T-helper 1 cell (primary cell): ENCODE data around the gene CFAP20DC.

ENCODE experiments used
- DNase-seq, 5 donors: peaks; one replicate each; pipeline ENCODE4 v3.0.0-alpha.2; 2012 to 2020

Gene CFAP20DC

DNA sequence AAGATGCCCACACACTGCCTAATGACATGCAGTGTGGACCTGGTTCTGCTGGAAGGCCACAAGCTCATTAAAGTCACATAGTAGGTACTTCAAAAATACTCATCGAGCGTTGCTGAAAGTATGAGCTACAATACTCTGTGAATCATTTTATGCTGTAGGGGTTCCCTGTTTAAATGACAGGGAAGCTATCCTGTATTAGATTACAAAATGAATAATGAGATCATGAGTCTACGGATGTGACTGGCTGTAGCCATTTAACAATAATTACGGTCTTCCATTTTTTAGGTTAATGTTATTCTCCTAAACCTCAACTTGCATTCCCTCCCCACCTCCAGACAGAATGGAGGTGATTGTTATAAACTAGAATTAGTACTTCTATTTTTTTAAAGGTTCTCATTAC, 255.1 kb downstream of the CFAP20DC start:
- no peak for DNase-seq

- DNase-seq = no peak
These were observed 255.9 kb downstream of the CFAP20DC start for GRCh38 chr3:58793938-58794337.

GRCh38 chr3:58792921-58793451, 256.8 kb downstream of the CFAP20DC start:
- no peak for DNase-seq

- DNase-seq = no peak
These were observed 260.4 kb downstream of the CFAP20DC start for GRCh38 chr3:58789385-58789784.

DNA sequence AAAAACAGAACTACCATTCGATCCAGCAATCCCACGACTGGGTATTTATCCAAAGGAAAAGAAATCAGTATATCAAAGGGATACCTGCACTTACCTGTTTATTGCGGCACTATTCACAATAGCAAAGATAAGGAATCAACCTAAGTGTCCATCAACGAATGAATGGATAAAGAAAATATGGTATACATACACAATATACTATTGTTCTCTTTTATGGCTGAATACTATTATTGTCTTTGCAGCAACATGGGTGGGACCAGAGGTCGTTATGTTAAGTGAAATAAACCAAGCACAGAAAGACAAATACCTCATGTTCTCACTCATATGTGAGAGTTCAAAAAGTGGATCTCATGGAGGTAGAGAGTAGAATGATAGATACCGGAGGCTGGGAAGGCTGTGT, 264.9 kb downstream of the CFAP20DC start:
- no peak for DNase-seq

GRCh38 chr3:58784425-58784824, 265.4 kb downstream of the CFAP20DC start:
- DNase-seq = no peak

DNA sequence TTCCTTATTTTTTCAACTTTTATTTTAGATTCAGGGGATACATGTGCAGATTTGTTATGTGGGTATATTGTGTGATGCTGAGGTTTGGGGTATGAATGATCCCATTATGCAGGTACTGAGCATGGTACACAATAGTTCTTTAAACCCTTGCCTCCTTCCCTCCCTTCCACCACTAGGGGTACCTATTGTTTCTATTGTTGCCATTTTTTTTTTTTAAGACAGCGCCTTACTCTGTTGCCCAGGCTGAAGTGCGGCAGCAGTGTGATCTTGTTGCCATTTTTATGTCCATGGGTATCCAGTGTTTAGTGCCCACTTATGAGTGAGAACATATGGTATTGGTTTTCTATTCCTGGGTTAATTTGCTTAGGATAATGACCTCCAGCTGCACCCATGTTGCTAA, 266.0 kb downstream of the CFAP20DC start:
- DNase-seq = no peak

DNA sequence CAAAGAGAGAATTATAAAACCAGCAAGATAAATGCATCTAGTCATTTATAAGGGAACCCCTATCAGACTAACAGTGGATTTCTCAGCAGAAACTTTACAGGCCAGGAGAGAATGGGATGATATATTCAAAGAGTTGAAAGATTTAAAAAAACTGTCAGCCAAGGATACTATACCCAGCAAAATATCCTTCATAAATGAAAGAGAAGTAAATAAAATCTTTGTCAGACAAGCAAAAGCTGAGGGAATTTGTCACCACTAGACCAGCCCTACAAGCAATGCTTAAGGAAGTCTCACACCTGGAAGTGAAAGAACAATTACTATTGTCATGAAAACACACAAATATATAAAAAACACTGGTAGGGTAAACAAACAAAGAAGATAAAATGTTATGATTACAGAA, 269.9 kb downstream of the CFAP20DC start:
- DNase-seq = no peak

- DNase-seq = no peak
These were observed 273.6 kb downstream of the CFAP20DC start for GRCh38 chr3:58776231-58776630.

GRCh38 chr3:58772462-58772861, 277.4 kb downstream of the CFAP20DC start:
- no peak for DNase-seq

DNA sequence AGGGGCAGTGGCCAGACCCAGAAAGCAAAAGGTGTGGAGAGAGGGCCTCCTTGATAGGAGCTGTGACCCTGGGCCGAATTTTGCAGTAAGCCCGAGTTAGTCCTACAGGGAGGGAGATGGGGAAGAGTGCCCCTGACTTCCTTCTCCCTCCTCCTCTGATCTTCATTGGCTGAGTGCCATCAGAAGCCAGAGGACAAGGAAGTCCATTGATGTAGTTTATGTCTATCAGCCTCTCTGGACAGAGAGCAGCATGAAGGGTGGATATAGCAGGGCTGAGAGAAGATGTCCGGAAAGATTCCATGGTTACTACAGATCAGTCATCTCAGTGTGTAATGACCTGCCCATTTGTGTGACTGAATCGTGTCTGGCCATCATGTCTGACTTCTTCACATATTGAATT, 280.8 kb downstream of the CFAP20DC start:
- DNase-seq = no peak

DNA sequence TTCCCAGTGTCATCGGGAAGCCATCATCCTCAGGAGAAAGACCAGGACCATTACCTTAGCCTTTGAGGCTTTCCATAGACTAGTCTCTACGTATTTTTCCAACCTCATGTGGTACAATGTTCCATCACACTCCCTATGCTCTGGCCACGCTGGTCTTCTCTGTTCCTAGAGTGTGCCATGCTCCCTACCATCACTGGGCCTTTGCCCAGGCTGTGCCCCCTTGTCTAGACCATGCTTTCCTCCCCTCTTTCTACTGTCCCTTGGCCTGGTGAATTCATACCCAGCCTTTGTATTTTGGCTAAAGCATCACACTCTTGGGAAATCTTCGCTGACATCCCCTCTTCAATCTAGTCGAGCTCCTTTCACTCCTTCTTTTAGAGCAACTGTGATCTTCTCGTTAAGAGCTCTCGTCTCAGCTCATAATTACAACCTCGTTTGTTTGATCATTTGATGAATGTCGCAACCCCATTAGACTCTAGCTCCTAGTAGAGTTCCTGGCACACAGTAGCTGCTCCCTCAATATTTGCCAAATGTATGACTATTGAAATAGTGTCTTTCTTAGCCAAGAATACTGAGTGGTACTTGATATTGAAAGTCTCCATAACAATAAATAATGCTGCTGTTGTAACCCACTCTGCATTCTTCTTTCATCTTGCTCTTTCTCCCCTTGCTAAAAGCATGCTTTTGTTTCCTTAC, 283.1 kb downstream of the CFAP20DC start:
- DNase-seq = no peak

GRCh38 chr3:58755150-58755549, 294.7 kb downstream of the CFAP20DC start:
- no peak for DNase-seq

DNA sequence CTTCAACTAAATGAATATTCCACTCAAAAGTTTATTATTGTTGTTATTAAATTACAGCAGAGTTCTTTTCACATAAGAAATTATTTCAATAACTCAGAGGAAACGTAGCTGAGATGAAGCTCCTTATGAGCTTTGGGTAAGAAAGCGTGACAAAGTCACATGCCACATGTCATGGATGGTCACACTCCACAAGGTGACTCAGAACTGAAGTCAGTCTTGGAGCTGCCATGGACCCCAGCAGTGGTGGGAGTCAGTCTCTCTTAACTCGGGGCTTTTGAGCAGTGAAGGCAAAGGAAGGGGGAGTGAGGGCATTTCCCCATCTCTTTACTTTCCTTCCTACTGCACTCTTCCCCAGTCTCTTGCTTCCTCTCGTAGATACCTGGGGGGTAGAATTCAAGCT, 295.8 kb downstream of the CFAP20DC start:
- no peak for DNase-seq

DNA sequence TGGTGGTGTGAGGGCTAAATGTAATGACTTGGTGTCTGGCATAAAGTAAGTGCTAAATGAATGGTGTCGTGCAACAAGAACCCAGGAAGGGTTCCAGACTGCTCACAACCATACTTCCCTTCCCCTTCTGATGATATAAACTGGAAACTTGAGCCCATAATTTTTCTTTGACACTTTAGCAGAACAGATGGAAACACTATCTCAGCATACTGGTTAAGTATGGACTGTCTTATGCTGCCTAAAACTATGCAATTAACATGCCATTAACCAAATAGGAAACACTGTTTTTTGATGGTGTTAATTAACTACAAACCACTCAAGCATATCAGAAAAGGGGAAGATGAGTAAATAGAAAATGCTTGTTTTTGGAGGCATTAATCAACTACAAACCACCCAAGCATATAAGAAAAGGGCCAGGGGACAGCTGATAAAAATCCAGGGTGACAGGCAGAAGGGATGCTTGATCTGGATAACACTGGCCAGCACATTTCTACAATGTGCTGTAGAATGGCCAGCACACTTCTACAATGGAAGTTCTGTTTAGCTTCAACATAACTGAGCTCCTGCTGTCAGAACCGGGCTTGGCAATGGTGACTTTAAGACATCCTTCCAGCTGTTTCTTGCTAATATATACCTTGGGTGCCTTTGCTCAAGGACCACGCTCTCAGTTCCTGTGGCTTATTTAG, 297.8 kb downstream of the CFAP20DC start:
- no peak for DNase-seq

DNA sequence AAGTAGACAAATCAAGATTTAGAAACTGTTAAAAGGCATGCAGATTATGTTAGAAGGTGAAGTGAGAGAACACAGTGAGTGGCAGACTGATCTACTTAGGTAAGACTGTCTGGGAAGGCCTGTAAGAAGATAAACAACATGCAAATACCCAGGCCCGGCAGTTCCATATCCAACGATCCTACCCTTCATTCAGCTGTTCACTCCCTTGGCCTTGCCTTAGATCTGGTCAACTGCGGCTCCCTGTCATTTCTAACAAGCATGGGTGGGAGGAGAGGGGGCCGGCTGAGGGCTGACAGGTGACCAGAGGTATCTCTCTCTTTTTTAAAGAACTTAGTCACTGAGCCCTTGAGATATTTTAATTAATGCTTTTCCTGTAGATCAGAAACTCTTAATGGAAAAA, 298.6 kb downstream of the CFAP20DC start:
- no peak for DNase-seq

- no peak for DNase-seq
These were observed 299.9 kb downstream of the CFAP20DC start for GRCh38 chr3:58749948-58750347.

DNA sequence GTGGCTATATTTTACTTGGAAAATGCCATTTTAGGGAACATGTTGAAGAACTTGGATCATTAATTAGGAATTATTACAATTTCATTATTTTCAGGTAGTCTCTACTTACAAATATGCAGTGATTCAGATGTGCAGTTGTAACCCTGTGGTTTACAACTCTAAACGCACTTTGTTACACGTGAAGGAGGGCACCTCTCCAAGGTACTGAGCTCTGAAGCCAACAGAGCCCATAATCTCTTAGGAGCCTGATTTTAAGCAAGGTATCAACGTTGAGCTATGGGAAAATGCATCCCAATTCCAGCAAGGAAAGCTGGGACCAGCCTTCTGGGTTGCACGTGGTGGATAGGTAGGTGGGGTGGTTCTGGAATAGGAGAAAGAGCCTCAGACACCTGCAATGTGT, 301.8 kb downstream of the CFAP20DC start:
- DNase-seq = no peak

DNA sequence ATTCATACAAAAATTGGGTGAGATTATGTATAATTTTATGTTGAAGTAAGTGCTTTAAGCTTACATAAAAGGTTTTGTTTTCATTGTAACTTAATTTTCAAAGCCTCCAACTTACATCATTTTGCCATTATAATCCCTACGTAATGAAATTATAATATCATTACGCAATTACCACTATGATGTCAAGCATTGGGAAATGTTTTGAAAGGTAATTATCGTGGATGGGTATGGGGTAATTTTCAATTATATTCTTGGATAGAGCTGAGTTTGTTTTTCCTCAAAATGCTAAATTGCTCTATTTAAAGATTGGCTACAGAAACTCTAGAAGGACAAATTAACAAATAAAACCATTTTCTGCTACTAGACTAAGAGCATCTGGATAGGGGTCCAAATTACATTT, 303.1 kb downstream of the CFAP20DC start:
- DNase-seq = no peak

GRCh38 chr3:58743296-58743695, 306.5 kb downstream of the CFAP20DC start:
- no peak for DNase-seq

- no peak for DNase-seq
These were observed 307.6 kb downstream of the CFAP20DC start for GRCh38 chr3:58742239-58742638.

GRCh38 chr3:58737644-58738043, 312.2 kb downstream of the CFAP20DC start:
- DNase-seq = no peak

DNA sequence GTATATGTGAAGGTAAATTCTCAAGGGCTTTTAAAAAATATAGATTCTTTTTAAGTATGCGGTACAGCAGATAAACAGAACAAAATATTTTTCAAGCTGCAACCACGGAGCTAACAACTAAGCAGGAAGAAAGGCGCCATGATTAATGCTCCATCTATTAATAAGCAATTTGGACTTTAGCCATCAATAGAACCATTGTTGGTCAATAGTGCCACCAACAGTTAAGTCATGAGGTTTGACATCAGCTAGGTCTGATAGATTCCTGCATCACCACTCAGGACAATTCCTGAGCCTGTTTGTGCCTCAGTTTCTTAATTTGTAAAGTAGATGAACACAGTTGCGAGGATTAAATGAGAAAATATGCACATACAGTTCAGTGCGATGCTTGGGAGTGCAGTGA, 318.2 kb downstream of the CFAP20DC start:
- no peak for DNase-seq

GRCh38 chr3:58728723-58729122, 321.1 kb downstream of the CFAP20DC start:
- DNase-seq = no peak
